Mammary epithelial cell (primary cell): Measurements from ENCODE around the gene DHCR7.

Experiments
- EZH2 ChIP-seq: IDR thresholded peaks from 2 replicates; pipeline ENCODE4 v1.6.1; 2012; ENCODE audit warnings: low read length, inconsistent platforms, borderline replicate concordance
- TF ChIP-seq, protein P1 (sequence below), 2 donors: IDR thresholded peaks in 1 of 2; conservative IDR thresholded peaks in 1 of 2; 2 replicates each; pipeline ENCODE4 v1.5.1; 2011 to 2012; ENCODE audit warnings: inconsistent platforms in 2 of 2, low read length in 2 of 2, mild to moderate bottlenecking in 2 of 2, control low read depth in 1 of 2, low read depth in 1 of 2; ENCODE audit not compliant: insufficient read depth in 1 of 2; ENCODE audit errors: extremely low read depth in 1 of 2

DNA sequence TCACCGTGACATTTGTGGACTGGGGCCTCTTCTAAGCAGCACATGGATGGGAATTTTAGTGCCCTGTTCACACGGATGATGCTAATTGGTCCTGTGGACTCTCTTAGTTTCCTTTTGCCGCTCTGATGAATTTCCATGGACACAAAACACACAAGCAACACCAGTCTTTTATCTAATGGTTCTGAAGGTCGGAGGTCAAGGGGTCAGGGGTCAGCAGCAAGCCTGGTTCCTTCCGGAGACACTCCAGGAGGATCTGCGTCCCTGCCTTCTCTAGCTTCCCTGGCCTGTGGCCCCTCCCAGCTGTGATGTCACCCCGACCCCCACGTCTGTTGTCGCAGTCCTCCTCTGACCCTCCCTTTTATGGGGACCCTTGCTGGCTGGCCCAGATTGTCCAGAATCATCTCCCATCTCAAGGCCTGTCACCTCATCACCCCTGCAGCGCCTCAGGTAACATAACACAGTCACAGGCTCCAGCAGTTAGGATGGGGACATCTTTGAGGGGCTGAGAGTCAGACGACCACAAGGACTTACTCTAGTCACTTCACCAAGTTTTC, 11.7 kb upstream of the DHCR7 start:
- TF ChIP-seq, protein P1, sequence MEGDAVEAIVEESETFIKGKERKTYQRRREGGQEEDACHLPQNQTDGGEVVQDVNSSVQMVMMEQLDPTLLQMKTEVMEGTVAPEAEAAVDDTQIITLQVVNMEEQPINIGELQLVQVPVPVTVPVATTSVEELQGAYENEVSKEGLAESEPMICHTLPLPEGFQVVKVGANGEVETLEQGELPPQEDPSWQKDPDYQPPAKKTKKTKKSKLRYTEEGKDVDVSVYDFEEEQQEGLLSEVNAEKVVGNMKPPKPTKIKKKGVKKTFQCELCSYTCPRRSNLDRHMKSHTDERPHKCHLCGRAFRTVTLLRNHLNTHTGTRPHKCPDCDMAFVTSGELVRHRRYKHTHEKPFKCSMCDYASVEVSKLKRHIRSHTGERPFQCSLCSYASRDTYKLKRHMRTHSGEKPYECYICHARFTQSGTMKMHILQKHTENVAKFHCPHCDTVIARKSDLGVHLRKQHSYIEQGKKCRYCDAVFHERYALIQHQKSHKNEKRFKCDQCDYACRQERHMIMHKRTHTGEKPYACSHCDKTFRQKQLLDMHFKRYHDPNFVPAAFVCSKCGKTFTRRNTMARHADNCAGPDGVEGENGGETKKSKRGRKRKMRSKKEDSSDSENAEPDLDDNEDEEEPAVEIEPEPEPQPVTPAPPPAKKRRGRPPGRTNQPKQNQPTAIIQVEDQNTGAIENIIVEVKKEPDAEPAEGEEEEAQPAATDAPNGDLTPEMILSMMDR (conservative IDR thresholded peaks at IDR 0.05 in 1 of 2, IDR thresholded peaks at IDR 0.05 in 1 of 2; ENCODE audit: extremely low read depth in 1 of 2, insufficient read depth in 1 of 2, low read depth in 1 of 2, low read length in 2 of 2) = no peak
- no peak for TF ChIP-seq EZH2
